HG03378 (cell line): ENCODE measurements around the gene HSPB9.

Experiments
- ATAC-seq: cut with Tn5 transposase; IDR thresholded peaks from one replicate; pipeline ENCODE4 v1.9.1; 2021; ENCODE audit warnings: mild to moderate bottlenecking, moderate library complexity; ENCODE audit not compliant: unreplicated experiment

The HSPB9 gene

GRCh38 chr17:42118126-42118510 lies 4.5 kb upstream of the HSPB9 start:
- no peak for ATAC-seq

- ATAC-seq: no peak
Observed at GRCh38 chr17:42118545-42118944, 4.1 kb upstream of the HSPB9 start.

- no peak for ATAC-seq
Observed at GRCh38 chr17:42119301-42119700, 3.3 kb upstream of the HSPB9 start.

- ATAC-seq: no peak
Observed at GRCh38 chr17:42120161-42120769, 2.3 kb upstream of the HSPB9 start.

- ATAC-seq: no peak
Observed at GRCh38 chr17:42120770-42121769, 1.5 kb upstream of the HSPB9 start, which contains the start of gene KAT2A. Gene KAT2A (minus strand): TSS chr17:42121367. CDS start chr17:42121304, 63 bp downstream.

GRCh38 chr17:42124256-42124655 lies 1.7 kb downstream of the HSPB9 start:
- no peak for ATAC-seq

- ATAC-seq: no peak
Observed at GRCh38 chr17:42125565-42125964, 3.0 kb downstream of the HSPB9 start.

- no peak for ATAC-seq
Observed at GRCh38 chr17:42126836-42127235, 4.2 kb downstream of the HSPB9 start.

GRCh38 chr17:42127414-42127813 lies 4.8 kb downstream of the HSPB9 start:
- ATAC-seq: no peak

- ATAC-seq: no peak
Observed at GRCh38 chr17:42129109-42129837, 6.7 kb downstream of the HSPB9 start.

- no peak for ATAC-seq
Observed at GRCh38 chr17:42130310-42130936, 7.8 kb downstream of the HSPB9 start.

- ATAC-seq: no peak
Observed at GRCh38 chr17:42131232-42131631, 8.6 kb downstream of the HSPB9 start.

GRCh38 chr17:42131981-42132432 lies 9.4 kb downstream of the HSPB9 start:
- ATAC-seq: no peak

GRCh38 chr17:42132941-42133340 lies 10.3 kb downstream of the HSPB9 start:
- ATAC-seq: no peak

- ATAC-seq: no peak
Observed at GRCh38 chr17:42133461-42134041, 10.9 kb downstream of the HSPB9 start.

- no peak for ATAC-seq
Observed at GRCh38 chr17:42135151-42135550, 12.5 kb downstream of the HSPB9 start.

- ATAC-seq: no peak
Observed at GRCh38 chr17:42135664-42136653, 13.4 kb downstream of the HSPB9 start.

- no peak for ATAC-seq
Observed at GRCh38 chr17:42136654-42137051, 14.0 kb downstream of the HSPB9 start.
